BJ (cell line): ENCODE results near the gene DAGLB. TPM values are rescaled to one million over a fixed set of nuclear protein-coding genes. Genes with fewer than 3 reads are reported as not detected.
"Not testable (repeated sequence)": the region's sequence is repeated elsewhere in the genome, so short reads cannot be mapped to it uniquely, and the experiment has no call there.

ENCODE experiments used
- CTCF ChIA-PET: fragments of 350-600 bp; formaldehyde crosslinking; extraction: SDS; loops from one replicate; lab custom pipeline; 2021; ENCODE audit warnings: antibody characterized with exemption, inconsistent platforms; lab: Yijun Ruan, JAX
- POLR2A ChIA-PET: fragments of 300-600 bp; sonication (Branson Sonifier 250); formaldehyde crosslinking; extraction: SDS; loops from one replicate; lab custom pipeline; 2021; ENCODE audit warnings: antibody characterized with exemption; lab: Charles Lee
- DNase-seq: peaks from one replicate; pipeline ENCODE4 v3.0.0-alpha.2; 2011; ENCODE audit warnings: low read depth
- H3K27me3 ChIP-seq: 2 replicates; pipeline ENCODE4 v1.6.0; 2011; ENCODE audit warnings: low read length; ENCODE audit not compliant: control insufficient read depth, insufficient read depth
- H3K36me3 ChIP-seq: 2 replicates; pipeline ENCODE4 v1.5.1; 2011; ENCODE audit warnings: low read length; ENCODE audit not compliant: control insufficient read depth, insufficient read depth
- H3K4me3 ChIP-seq: 2 replicates; pipeline ENCODE4 v1.5.1; 2011; ENCODE audit warnings: low read depth, mild to moderate bottlenecking, control low read depth, low read length
- polyA plus RNA-seq: library from polyadenylated mRNA; depleted of rRNA; stranded (reverse); fragments of >200 nt; gene quantifications from 2 replicates; pipeline ENCODE4 v1.2.3, GENCODE V29; 2011
- TF ChIP-seq, protein P1 (sequence below): IDR thresholded peaks from 2 replicates; pipeline ENCODE4 v1.5.1; 2011; ENCODE audit warnings: low read depth, mild to moderate bottlenecking, control low read depth, inconsistent platforms, low read length, moderate library complexity; ENCODE audit not compliant: insufficient read depth

DAGLB gene
- polyA plus RNA-seq, 1 experiment, result 40.5 TPM

DNA sequence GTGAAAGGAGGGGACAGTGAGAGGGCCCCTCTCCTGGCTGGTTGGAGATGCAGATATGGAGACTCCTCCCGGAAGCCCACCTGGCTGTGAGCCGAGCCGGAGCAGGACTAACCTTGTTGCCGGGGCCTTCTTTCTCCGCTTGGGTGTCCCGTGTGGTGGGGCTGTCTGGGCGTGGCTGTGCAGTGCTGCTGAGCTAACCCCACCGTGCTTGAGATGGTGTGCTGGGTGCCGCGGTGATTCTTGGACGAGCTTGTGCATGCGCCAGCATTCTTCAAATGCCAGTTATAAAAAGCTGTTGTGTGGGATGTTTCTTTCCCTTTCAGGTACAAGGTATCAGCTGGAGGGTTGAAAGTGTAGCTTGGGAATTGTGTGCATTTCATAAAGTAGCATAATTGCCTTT lies 48.8 kb downstream of the DAGLB start:
- DNase-seq, result no peak
- no peaks in the 10 kb centered on the region for H3K27me3 ChIP-seq
- POLR2A ChIA-PET, result no interaction called here
- H3K36me3 ChIP-seq, result peaks cover 14% of the 10 kb centered on the region
- CTCF ChIA-PET, result no interaction called here
- H3K4me3 ChIP-seq, result no peak overlapping the region
- TF ChIP-seq, protein P1, sequence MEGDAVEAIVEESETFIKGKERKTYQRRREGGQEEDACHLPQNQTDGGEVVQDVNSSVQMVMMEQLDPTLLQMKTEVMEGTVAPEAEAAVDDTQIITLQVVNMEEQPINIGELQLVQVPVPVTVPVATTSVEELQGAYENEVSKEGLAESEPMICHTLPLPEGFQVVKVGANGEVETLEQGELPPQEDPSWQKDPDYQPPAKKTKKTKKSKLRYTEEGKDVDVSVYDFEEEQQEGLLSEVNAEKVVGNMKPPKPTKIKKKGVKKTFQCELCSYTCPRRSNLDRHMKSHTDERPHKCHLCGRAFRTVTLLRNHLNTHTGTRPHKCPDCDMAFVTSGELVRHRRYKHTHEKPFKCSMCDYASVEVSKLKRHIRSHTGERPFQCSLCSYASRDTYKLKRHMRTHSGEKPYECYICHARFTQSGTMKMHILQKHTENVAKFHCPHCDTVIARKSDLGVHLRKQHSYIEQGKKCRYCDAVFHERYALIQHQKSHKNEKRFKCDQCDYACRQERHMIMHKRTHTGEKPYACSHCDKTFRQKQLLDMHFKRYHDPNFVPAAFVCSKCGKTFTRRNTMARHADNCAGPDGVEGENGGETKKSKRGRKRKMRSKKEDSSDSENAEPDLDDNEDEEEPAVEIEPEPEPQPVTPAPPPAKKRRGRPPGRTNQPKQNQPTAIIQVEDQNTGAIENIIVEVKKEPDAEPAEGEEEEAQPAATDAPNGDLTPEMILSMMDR, result no peak

DNA sequence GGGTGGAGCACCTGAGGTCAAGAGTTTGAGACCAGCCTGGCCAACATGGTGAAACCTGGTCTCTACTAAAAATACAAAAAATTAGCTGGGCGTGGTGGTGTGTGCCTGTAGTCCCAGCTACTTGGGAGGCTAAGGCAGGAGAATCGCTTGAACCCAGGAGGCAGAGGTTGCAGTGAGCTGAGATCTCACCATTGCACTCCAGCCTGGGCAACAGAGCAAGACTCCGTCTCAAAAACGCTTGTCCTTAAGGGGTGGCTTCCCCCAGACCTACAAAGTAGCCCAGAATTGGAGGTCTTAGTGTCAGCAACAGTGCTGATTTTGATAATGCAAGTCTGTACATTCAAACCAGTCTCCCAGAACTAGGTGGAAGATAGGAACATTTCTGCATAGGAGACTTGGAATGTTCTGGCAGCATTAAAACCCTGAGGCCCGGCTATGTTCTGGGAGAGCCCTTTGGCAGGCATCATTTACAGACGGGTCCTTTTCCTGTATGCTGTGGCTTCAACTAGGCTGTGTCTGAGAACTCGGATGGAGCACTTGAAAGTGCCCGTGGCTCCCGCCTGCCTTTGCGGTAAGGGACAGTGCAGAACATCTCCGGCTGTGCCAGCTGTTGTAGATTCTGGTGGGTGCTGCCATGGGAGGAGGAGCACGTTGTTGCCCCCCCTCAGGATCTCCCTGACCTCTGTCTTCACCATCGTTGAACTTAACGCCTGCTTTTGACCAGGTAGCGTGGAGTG lies 49.8 kb downstream of the DAGLB start:
- DNase-seq, POLR2A ChIA-PET, H3K4me3 ChIP-seq, H3K27me3 ChIP-seq, CTCF ChIA-PET: not testable (repeated sequence)
- H3K36me3 ChIP-seq, result peaks cover 12% of the 10 kb centered on the region

DNA sequence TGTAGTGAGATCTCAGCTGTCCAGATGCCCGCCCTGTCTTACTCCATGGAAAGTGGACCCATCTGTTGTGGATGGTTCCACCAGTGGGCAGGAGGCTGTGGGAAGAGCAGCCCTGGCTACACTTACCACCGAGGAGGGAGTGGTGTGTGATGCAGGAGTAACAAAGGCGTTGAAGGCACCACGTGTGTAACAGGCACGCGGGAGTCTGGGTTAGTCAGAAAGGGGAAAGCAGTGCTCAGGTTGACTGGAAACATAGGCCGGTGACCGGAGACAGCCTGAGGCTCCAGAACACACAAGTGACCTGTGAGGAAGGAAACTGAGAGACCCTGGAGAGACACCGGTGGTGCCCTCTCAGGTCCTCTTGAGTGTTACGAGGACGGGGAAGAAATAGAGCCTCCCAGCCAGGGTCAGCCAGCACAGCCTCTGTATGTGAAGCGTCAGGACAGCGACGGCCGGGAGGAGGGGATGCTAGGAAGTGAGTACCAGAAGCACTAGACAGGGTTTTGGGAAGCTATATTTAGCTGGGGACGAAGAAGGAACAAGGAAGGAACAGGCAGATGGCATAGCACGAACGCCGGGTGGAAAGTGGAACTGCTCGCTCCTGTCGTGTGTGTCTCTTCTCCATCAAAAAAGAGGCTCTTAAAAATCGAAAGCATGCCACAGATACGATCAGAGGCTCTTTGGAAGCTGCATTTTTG lies 51.7 kb downstream of the DAGLB start:
- Histone ChIP-seq H3K4me3 (no peak overlapping the region), H3K36me3 (peaks cover 11% of the 10 kb centered on the region), H3K27me3 (no peaks in the 10 kb centered on the region)
- TF ChIP-seq, protein P1, result no peak
- DNase-seq, result no peak
- POLR2A ChIA-PET, result no interaction called here
- CTCF ChIA-PET, result interaction anchor here (0.6 kb wide), 1 partner anchor 34 kb away, joined by 3 read pairs; no protein-coding TSS in a partner anchor

DNA sequence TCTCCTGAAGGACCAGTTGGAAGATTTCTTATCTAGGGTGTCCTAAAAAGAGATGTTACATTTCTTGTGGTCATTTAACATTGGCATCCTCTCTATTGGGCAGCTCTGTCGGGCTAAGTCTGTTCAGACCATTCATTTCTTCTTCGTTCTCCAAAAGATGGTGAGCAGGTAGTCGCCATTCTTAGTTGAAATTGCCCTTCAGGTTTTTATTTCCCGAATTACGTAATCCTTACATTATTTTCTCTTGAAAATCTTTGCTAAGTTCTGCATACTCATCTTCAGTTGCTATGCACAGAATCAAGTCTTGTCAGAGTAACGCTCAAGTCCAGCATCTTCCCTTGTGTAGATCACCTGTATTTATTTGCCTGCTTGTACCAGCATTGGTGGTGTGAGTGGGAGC lies 53.6 kb downstream of the DAGLB start:
- DNase-seq, result no peak
- Histone ChIP-seq H3K4me3 (no peak overlapping the region), H3K36me3 (peaks cover 9% of the 10 kb centered on the region), H3K27me3 (no peaks in the 10 kb centered on the region)
- ChIA-PET CTCF (no interaction called here), POLR2A (no interaction called here)
- TF ChIP-seq, protein P1, result no peak

DNA sequence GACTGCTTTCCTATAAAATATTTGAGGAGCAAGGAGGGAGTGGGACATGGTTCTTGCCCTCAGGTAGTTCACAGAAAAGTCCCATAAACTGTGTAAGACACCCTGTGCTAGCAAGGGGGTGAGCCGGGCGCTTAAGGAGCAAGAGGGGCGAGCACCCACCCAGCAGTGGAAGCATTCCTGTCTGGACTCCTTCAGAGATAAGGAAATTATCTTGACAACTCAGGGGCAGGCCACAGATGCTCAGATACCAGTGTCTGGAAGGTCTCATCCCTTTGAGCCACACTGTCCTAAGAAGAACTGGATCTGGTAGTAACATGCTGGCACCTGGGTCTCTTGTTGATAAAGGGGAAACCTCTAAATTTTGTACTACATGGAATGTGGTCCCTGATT lies 54.1 kb downstream of the DAGLB start:
- TF ChIP-seq, protein P1, result no peak
- Histone ChIP-seq H3K4me3 (no peak overlapping the region), H3K27me3 (no peaks in the 10 kb centered on the region), H3K36me3 (peaks cover 7% of the 10 kb centered on the region)
- CTCF ChIA-PET, result no interaction called here
- no peak for DNase-seq
- POLR2A ChIA-PET, result no interaction called here
